Measurements from ENCODE around the gene WFDC12. TPM values are rescaled to one million over a fixed set of nuclear protein-coding genes. Genes with fewer than 3 reads are reported as not detected.

Gene WFDC12
- total and polyA plus RNA-seq, 4 experiments from 2014 or later, result not detected

- Mint-ChIP-seq H3K36me3 (no peaks in the 10 kb centered on the region), H3K27ac (no peak overlapping the region), H3K9me3 (no peaks in the 10 kb centered on the region), H3K4me3 (no peak overlapping the region), H3K4me1 (peaks cover 0 to 6% (median 2%) of the 10 kb centered on the region in 4 donors), H3K27me3 (peaks cover 1 to 3% of the 10 kb centered on the region in 2 donors)
- intact Hi-C loops (cut with micrococcal nuclease), result no loop called here
- CTCF ChIA-PET (ENCODE audit: partially characterized antibody), result interaction anchor here (0.7 to 5.8 kb wide), 4 partner anchors 11 to 69 kb away, joined by 3 to 32 read pairs (median 4); no protein-coding TSS in a partner anchor
- H3K4me1 ChIP-seq (ENCODE audit: insufficient read depth, low read length), result peaks cover 4% of the 10 kb centered on the region
- no peak overlapping the region for H3K27ac ChIP-seq (ENCODE audit: low read depth, low read length)
- H3K27me3 ChIP-seq (ENCODE audit: insufficient read depth, low read length), result no peaks in the 10 kb centered on the region
- no peaks in the 10 kb centered on the region for H3K36me3 ChIP-seq (ENCODE audit: insufficient read depth, low read length)
- POLR2A ChIA-PET (ENCODE audit: partially characterized antibody), result no interaction called here
- H3K4me3 ChIP-seq (ENCODE audit: low read length in 2 of 2), result no peak overlapping the region
- no peak for DNase-seq
- H3K9me3 ChIP-seq (ENCODE audit: control insufficient read depth in 1 of 2, low read length in 2 of 2), result no peaks in the 10 kb centered on the region
Observed at GRCh38 chr20:45110301-45110700, 14.0 kb downstream of the WFDC12 start.

GRCh38 chr20:45109634-45110033 is 14.6 kb downstream of the WFDC12 start:
- Histone ChIP-seq H3K27ac (ENCODE audit: low read depth, low read length) (no peak overlapping the region), H3K36me3 (ENCODE audit: insufficient read depth, low read length) (no peaks in the 10 kb centered on the region), H3K27me3 (ENCODE audit: insufficient read depth, low read length) (no peaks in the 10 kb centered on the region), H3K4me1 (ENCODE audit: insufficient read depth, low read length) (no peaks in the 10 kb centered on the region), H3K4me3 (ENCODE audit: low read length in 2 of 2) (no peak overlapping the region), H3K9me3 (ENCODE audit: control insufficient read depth in 1 of 2, low read length in 2 of 2) (no peaks in the 10 kb centered on the region)
- Mint-ChIP-seq H3K4me1 (peaks cover 0 to 2% (median under 1%) of the 10 kb centered on the region in 4 donors), H3K36me3 (no peaks in the 10 kb centered on the region), H3K4me3 (no peak overlapping the region), H3K27ac (no peak overlapping the region), H3K9me3 (no peaks in the 10 kb centered on the region), H3K27me3 (peaks cover 0 to 6% of the 10 kb centered on the region in 2 donors)
- ChIA-PET CTCF (ENCODE audit: partially characterized antibody) (interaction anchor here (2.0 to 5.8 kb wide), 2 partner anchors 14 to 65 kb away, joined by 6 to 32 read pairs; no protein-coding TSS in a partner anchor), POLR2A (ENCODE audit: partially characterized antibody) (no interaction called here)
- no peak for DNase-seq
- intact Hi-C loops (cut with micrococcal nuclease), result no loop called here

DNA sequence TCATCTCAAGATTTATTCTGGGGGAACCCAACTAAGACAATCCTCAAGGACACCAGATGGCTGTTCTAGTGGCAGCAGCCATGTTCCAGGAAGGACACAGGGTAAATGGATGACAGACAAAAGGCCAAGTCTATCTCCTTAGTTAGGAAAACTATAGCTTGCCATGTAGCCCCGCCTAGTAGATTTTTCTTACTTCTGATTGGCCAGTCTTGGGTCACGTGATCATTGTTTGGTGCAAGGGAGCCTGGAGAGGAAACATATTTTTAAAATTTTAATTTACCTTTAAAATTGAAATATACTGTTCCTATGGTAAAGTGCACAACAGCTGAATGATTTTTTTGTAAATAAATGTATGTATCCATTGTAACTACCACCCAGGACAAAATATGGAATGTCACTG is 18.9 kb downstream of the WFDC12 start:
- ChIA-PET CTCF (ENCODE audit: partially characterized antibody) (interaction anchor here (0.6 to 4.4 kb wide), 3 partner anchors 10 to 666 kb away, joined by 3 to 31 read pairs (median 3); no protein-coding TSS in a partner anchor), POLR2A (ENCODE audit: partially characterized antibody) (no interaction called here)
- Mint-ChIP-seq H3K4me3 (no peak overlapping the region), H3K27ac (no peak overlapping the region), H3K9me3 (no peaks in the 10 kb centered on the region), H3K36me3 (no peaks in the 10 kb centered on the region), H3K27me3 (peaks cover 11 to 17% of the 10 kb centered on the region in 2 donors), H3K4me1 (peaks cover 0 to 3% (median 1%) of the 10 kb centered on the region in 4 donors)
- Histone ChIP-seq H3K27ac (ENCODE audit: low read depth, low read length) (no peak overlapping the region), H3K4me1 (ENCODE audit: insufficient read depth, low read length) (no peaks in the 10 kb centered on the region), H3K27me3 (ENCODE audit: insufficient read depth, low read length) (peaks cover 13% of the 10 kb centered on the region), H3K36me3 (ENCODE audit: insufficient read depth, low read length) (no peaks in the 10 kb centered on the region), H3K4me3 (ENCODE audit: low read length in 2 of 2) (no peak overlapping the region), H3K9me3 (ENCODE audit: control insufficient read depth in 1 of 2, low read length in 2 of 2) (no peaks in the 10 kb centered on the region)
- intact Hi-C loops (cut with micrococcal nuclease), result no loop called here
- no peak for DNase-seq

DNA sequence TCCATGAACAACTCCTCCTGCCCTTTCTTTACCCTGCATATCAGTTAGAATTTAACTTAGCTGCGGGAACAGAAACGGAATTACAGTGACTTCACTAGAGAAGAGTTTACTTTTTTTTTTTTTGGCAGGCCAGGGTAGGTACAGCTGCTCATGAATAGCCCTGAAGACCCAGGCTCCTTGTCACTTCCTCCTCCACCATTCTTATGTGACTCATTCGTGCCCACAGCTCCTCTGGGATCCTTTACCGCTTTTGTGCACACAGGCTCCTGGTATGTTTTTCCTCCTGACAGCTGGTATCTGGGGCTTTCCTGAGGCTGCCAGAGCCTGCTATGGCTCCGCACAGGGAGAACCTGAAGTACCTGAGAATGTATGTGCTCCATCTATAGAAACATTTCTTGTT is 19.5 kb downstream of the WFDC12 start:
- Histone ChIP-seq H3K9me3 (ENCODE audit: control insufficient read depth in 1 of 2, low read length in 2 of 2) (no peaks in the 10 kb centered on the region), H3K27me3 (ENCODE audit: insufficient read depth, low read length) (peaks cover 18% of the 10 kb centered on the region), H3K36me3 (ENCODE audit: insufficient read depth, low read length) (no peaks in the 10 kb centered on the region), H3K4me1 (ENCODE audit: insufficient read depth, low read length) (no peaks in the 10 kb centered on the region), H3K4me3 (ENCODE audit: low read length in 2 of 2) (no peak overlapping the region), H3K27ac (ENCODE audit: low read depth, low read length) (no peak overlapping the region)
- intact Hi-C loops (cut with micrococcal nuclease), result no loop called here
- Mint-ChIP-seq H3K4me1 (peaks cover 0 to 3% (median 1%) of the 10 kb centered on the region in 4 donors), H3K36me3 (no peaks in the 10 kb centered on the region), H3K27me3 (peaks cover 16 to 22% of the 10 kb centered on the region in 2 donors), H3K9me3 (no peaks in the 10 kb centered on the region), H3K4me3 (no peak overlapping the region), H3K27ac (no peak overlapping the region)
- ChIA-PET POLR2A (ENCODE audit: partially characterized antibody) (no interaction called here), CTCF (ENCODE audit: partially characterized antibody) (interaction anchor here (4.4 kb wide), 1 partner anchor 10 kb away, joined by 31 read pairs; no protein-coding TSS in a partner anchor)
- no peak for DNase-seq

DNA sequence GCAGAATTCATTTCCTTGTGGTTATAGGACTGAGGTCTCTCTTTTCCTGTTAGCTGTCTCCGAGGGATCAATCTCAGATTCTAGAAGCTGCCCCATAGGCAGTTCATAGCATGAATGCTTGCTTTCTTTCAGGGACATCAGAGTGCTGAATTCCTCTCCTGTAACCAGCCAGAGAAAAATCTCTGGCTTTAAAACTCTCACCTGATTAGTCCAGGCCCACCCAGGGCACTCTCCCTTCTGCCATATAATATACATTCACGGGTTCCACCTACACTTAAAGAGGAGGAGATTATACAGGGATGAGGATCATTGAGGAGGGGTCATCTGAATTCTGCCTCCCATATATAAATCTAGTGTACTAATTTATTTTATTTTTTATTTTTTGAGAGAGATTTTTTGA is 21.2 kb downstream of the WFDC12 start:
- H3K27ac ChIP-seq (ENCODE audit: low read depth, low read length), result no peak overlapping the region
- no peak overlapping the region for H3K4me3 ChIP-seq (ENCODE audit: low read length in 2 of 2)
- peaks cover 27% of the 10 kb centered on the region for H3K27me3 ChIP-seq (ENCODE audit: insufficient read depth, low read length)
- H3K27me3 Mint-ChIP-seq, result peaks cover 24 to 33% of the 10 kb centered on the region in 2 donors
- H3K36me3 ChIP-seq (ENCODE audit: insufficient read depth, low read length), result no peaks in the 10 kb centered on the region
- DNase-seq, result no peak
- H3K4me3 Mint-ChIP-seq, result no peak overlapping the region
- ChIA-PET CTCF (ENCODE audit: partially characterized antibody) (interaction anchor here (0.7 to 1.7 kb wide), 2 partner anchors 9 to 59 kb away, joined by 3 to 6 read pairs; no protein-coding TSS in a partner anchor), POLR2A (ENCODE audit: partially characterized antibody) (no interaction called here)
- H3K36me3 Mint-ChIP-seq, result peaks cover 0 to 3% of the 10 kb centered on the region in 2 donors
- intact Hi-C loops (cut with micrococcal nuclease), result no loop called here
- H3K27ac Mint-ChIP-seq, result no peak overlapping the region
- no peaks in the 10 kb centered on the region for H3K9me3 Mint-ChIP-seq
- no peaks in the 10 kb centered on the region for H3K9me3 ChIP-seq (ENCODE audit: control insufficient read depth in 1 of 2, low read length in 2 of 2)
- H3K4me1 ChIP-seq (ENCODE audit: insufficient read depth, low read length), result peaks cover 3% of the 10 kb centered on the region
- H3K4me1 Mint-ChIP-seq, result peaks cover 1 to 9% (median 6%) of the 10 kb centered on the region in 4 donors

- POLR2A ChIA-PET (ENCODE audit: partially characterized antibody), result no interaction called here
Observed at GRCh38 chr20:45101333-45101850, 22.9 kb downstream of the WFDC12 start.

GRCh38 chr20:45100563-45101245 is 23.6 kb downstream of the WFDC12 start, which contains the start of gene KCNS1:
KCNS1 (minus strand) TSS chr20:45101127; CDS start chr20:45099236, 1,891 bp downstream.
- H3K4me1 ChIP-seq (ENCODE audit: insufficient read depth, low read length), result peaks cover 11% of the 10 kb centered on the region
- CTCF ChIA-PET (ENCODE audit: partially characterized antibody), result interaction anchor here (1.1 to 2.3 kb wide), 2 partner anchors 12 to 89 kb away, joined by 3 to 5 read pairs; no protein-coding TSS in a partner anchor

More at GRCh38 chr20:45101333-45101850, 22.9 kb downstream of the WFDC12 start:
- Mint-ChIP-seq H3K36me3 (peaks cover 0 to 3% of the 10 kb centered on the region in 2 donors), H3K4me1 (peaks cover 1 to 17% (median 9%) of the 10 kb centered on the region in 4 donors), H3K27ac (peak overlapping the region in 1 of 7 donors; percentile 27), H3K9me3 (peaks cover 0 to 6% (median 0%) of the 10 kb centered on the region in 8 donors), H3K4me3 (peak overlapping the region in 2 of 8 donors; percentile 57 to 69), H3K27me3 (peaks cover 34 to 46% of the 10 kb centered on the region in 2 donors)
- no peak overlapping the region for H3K4me3 ChIP-seq (ENCODE audit: low read length in 2 of 2)
- CTCF ChIA-PET (ENCODE audit: partially characterized antibody), result interaction anchor here (1.1 to 2.3 kb wide), 2 partner anchors 11 to 90 kb away, joined by 3 to 5 read pairs; no protein-coding TSS in a partner anchor
- no peaks in the 10 kb centered on the region for H3K36me3 ChIP-seq (ENCODE audit: insufficient read depth, low read length)
- intact Hi-C loops (cut with micrococcal nuclease), result no loop called here
- no peak overlapping the region for H3K27ac ChIP-seq (ENCODE audit: low read depth, low read length)
- DNase-seq, result no peak
- no peaks in the 10 kb centered on the region for H3K9me3 ChIP-seq (ENCODE audit: control insufficient read depth in 1 of 2, low read length in 2 of 2)
- peaks cover 35% of the 10 kb centered on the region for H3K27me3 ChIP-seq (ENCODE audit: insufficient read depth, low read length)
- H3K4me1 ChIP-seq (ENCODE audit: insufficient read depth, low read length), result peaks cover 11% of the 10 kb centered on the region

More at GRCh38 chr20:45100563-45101245, 23.6 kb downstream of the WFDC12 start, which contains the start of gene KCNS1:
- no peak within 1 kb of the TSS for H3K4me3 ChIP-seq (ENCODE audit: low read length in 2 of 2)
- Mint-ChIP-seq H3K27ac (peak within 1 kb of the TSS in 2 of 7 donors; percentile 5 to 27), H3K27me3 (peaks cover 34 to 50% of the 10 kb centered on the region in 2 donors), H3K9me3 (peaks cover 0 to 6% (median 0%) of the 10 kb centered on the region in 8 donors), H3K4me3 (peak within 1 kb of the TSS in 4 of 8 donors; percentile 20 to 69 (median 42)), H3K4me1 (peaks cover 4 to 21% (median 12%) of the 10 kb centered on the region in 4 donors), H3K36me3 (peaks cover 0 to 3% of the 10 kb centered on the region in 2 donors)
- no peak within 1 kb of the TSS for H3K27ac ChIP-seq (ENCODE audit: low read depth, low read length)
- H3K27me3 ChIP-seq (ENCODE audit: insufficient read depth, low read length), result peaks cover 35% of the 10 kb centered on the region
- no peaks in the 10 kb centered on the region for H3K9me3 ChIP-seq (ENCODE audit: control insufficient read depth in 1 of 2, low read length in 2 of 2)
- POLR2A ChIA-PET (ENCODE audit: partially characterized antibody), result no interaction called here
- H3K36me3 ChIP-seq (ENCODE audit: insufficient read depth, low read length), result no peaks in the 10 kb centered on the region
- intact Hi-C loops (cut with micrococcal nuclease), result no loop called here
- DNase-seq, result no peak
